Stimulated activated CD8-positive, alpha-beta memory T cell treated with anti-CD3 and anti-CD28 coated beads, Interleukin-4, amount 100 ng/mL, for 48 hours (primary cell): ENCODE results near the gene JAML.
"Not testable (repeated sequence)": the region's sequence is repeated elsewhere in the genome, so short reads cannot be mapped to it uniquely, and the experiment has no call there.

Source experiments
- DNase-seq: peaks from one replicate; pipeline ENCODE4 v3.0.0-alpha.2; 2020

JAML gene

GRCh38 chr11:118190942-118191506, 33.8 kb downstream of the JAML start:
- DNase-seq = not testable (repeated sequence)

DNA sequence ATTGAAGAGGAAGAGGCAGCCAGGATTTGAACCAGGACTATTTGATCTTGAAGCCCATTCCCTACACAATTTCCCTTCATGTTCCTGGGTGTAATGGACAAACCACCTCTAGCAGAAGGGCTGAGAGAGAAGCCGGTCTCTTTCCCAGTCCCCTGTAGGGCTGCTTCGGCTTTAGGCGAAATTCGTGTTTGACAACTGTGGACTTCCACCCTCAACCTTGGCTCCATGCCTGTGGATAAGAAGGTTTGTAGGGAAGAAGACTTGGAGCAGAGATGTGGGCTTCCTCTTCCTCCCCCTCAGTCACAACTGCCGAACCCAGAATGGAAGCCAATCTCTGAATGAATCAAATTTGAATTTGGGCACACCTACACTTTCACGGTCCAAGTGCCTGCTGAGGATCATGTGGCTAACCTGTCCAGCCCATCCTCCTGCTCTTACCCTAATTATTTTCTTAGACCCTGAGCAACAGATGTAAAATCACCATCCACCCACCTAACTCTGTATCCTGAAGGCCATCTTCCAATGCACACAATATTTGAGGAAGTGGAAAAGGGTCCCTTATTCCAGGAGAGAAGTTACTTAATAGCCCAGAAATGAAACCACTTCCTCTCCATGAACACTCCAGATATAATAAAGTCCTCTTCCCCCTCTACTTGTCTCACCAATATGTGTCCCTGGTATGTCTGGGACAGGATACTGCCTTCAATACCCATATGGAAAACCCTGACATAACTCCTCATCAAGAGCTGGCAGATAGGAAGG, 38.3 kb downstream of the JAML start:
- no peak for DNase-seq

GRCh38 chr11:118184784-118185579, 39.8 kb downstream of the JAML start:
- no peak for DNase-seq

DNA sequence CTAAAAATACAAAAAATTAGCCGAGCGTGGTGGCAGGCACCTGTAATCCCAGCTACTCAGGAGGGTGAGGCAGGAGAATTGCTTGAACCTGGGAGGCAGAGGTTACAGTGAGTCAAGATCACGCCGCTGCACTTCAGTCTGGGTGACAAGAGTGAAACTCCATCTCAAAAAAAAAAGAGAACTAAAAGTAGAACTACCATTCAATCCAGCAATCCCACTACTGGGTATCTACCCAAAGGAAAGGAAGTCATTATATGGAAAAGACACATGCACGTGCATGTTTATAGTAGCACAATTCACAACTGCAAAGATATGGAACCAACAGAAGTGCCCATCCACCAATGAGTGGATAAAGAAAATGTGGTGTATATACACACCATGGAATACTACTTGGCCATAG, 41.1 kb downstream of the JAML start:
- DNase-seq = not testable (repeated sequence)

GRCh38 chr11:118180300-118180703, 44.5 kb downstream of the JAML start:
- no peak for DNase-seq

GRCh38 chr11:118176778-118177134, 48.1 kb downstream of the JAML start:
- no peak for DNase-seq

DNA sequence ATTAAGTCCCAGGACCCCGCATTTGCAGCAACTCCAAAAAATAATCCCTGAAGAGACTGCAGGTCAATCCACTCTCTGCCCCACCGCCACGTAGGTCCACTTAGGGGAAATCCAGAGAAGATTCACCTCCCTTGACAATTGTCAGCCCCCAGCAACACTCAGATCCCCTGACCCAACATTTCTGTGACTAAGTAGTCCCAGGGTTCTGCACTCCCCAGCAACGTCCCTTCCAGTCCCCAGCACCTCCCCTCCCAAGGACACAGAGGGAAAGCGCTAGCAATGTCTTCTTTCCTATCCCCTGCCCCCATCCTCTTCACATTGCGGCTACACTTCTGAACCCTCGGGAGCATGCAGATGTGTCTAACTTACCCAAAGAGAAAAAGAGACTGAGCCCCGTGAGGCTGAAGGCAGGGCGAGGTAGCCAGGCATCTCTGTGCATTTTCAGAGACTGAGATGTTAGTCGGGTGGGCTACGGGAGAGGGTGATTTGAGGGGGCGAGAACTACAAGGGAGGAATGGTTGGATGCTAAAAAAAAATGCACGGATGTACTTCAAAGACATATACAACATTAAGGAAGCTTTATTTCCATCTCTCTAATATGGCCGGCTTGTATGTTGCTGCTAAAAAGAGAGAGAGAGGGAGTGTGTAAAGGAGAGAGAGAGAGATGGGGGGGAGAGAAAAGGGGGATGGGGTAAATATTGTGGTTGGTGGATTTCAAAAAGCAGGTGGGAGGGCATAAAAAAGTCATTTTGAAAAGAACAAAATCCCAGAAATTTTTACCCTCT, 48.6 kb downstream of the JAML start, which contains the start of gene SCN2B:
SCN2B (minus strand) TSS at position 647 of the 785 bp plus-strand sequence; CDS start at position 439, 208 bp downstream.
- no peak for DNase-seq

- no peak for DNase-seq
Measured at GRCh38 chr11:118175031-118175992, 49.5 kb downstream of the JAML start.

- DNase-seq = no peak
Measured at GRCh38 chr11:118174006-118174567, 50.7 kb downstream of the JAML start.

- no peak for DNase-seq
Measured at GRCh38 chr11:118172356-118172755, 52.5 kb downstream of the JAML start.

DNA sequence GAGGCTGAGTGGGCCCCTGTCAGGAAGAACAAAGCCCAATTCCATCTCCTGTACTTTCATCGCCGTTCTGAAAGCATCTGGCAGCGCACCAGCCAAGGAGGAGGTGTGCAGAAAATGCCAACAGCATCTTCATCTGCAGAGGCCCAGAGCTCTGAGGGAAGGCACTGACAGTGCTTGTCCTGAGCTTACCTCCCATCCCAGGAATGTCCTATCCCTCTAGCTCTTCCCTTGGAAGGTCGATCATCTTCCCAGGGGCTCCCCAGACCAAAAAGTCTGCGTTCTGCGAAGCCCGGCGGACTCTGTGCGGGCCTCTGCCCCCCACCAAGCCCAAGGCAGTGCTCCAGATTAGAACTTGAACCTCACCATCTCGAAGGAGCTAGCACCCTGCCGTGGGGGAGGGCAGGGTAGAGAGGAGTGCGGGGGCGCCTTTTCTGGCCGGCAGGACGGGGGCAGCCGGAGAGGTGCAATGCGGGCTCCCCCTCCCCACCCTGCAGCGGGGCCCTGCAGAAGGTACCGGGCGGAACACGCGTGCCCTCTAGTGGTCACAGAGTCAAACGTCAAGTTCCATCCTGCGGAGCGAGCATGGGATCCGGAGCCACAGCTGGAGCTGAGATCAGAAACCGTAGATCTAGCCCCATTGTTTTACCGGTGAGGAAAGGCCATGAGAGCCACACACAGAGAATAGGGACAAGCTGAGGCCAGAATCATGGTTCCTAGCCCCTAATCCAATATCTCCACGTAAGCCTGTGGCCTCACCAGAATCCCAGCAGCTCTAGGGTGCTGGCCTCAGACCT, 53.3 kb downstream of the JAML start:
- peak; percentile 84 for DNase-seq

- DNase-seq = no peak
Measured at GRCh38 chr11:118170882-118171268, 53.9 kb downstream of the JAML start.

DNA sequence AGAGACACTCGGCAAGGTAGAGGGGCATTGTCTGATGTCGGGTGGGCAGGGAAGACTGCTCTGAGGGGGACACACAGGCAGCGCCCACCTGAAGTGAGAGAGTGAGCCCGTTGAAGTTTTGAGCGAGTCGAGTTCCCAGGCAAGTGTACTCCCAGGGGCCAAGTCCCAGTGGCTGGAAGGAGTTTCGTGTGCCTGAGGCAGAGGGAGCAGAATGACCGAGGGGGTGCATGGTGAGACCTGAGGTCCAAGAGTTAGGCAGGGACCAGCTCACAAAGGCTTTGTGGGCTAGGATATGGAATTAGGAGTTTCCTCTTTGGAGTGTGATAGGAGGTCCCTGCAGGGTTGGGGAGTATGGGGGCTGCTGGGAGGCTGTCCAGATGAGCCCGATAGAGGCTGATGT, 54.6 kb downstream of the JAML start:
- no peak for DNase-seq

GRCh38 chr11:118169300-118170140, 55.3 kb downstream of the JAML start:
- no peak for DNase-seq

DNA sequence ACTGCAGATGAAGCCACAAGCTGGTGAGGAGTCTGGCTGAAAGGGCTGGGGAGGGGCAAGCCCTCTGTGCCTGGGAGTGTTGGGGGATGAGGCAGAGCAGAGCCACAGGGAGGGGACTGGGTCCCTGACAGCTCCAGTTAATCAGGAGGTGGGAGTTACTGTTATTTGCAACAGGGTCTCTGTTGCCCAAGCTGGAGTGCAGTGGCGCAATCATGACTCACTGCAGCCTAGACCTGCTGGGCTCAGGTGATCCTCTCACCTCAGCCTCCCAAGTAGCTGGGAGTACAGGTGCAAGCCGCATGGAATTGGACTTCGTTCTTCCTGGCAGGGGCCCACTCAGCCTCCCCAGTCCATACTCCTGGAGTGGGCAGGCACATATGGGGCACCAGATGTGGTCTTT, 56.1 kb downstream of the JAML start:
- DNase-seq = no peak

GRCh38 chr11:118168316-118168715, 56.5 kb downstream of the JAML start:
- DNase-seq = no peak

DNA sequence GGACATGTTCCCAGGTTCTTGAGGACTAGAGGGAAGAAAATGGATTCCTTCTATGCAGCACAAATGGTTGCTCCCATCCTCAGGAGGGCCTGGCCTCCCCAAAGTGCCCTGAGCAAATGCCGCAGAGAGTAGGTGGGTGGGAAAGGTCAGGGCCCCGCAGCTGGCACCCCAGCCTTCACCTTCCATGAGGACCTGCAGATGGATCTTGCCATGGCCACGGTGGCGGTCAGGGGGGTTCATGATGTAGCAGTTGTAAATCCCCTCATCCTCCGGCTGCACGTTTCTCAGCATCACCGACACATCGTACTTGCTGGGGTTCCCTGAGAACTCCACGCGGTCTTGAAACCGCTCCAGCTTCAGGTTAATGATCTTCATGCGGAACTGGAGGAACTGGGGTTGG, 56.9 kb downstream of the JAML start:
- no peak for DNase-seq

DNA sequence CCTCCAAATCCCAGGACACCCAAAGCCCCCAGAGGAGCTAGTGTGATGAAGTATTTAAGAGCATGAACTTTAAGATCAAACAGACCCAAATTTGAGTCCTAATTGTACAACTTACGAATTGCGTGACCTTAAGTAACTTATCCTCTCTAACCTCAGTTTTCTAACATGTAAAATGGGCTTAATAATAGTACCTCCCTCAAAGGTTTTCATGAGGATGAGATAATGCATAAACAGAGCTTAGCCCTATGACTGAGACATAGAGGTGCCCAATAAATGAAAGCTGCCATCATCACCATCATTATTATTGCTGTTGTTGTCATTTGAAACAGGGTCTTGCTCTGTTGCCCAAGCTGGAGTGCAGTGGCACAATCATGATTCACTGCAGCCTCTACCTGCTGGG, 57.6 kb downstream of the JAML start:
- no peak for DNase-seq

- DNase-seq = no peak
Measured at GRCh38 chr11:118166641-118167040, 58.2 kb downstream of the JAML start.

DNA sequence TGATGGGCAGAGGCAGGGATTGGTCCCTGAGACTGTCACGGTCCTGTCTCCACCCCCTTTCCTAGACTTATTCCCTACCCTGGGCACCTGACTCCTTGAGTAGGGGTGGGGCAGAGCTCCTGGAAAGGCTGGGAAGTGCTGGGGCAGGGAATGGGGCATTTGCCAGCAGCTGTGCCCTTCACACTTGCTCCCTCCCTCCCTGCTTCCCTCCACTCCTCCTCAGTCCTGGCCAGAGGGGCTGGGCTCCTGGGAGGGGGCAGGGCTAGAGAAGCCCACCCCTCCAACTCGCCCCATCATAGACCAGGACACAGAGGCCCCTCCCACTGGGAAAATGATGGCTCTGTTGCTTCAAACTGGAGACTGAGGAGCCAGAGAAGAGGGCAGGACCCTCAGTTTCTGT, 59.9 kb downstream of the JAML start:
- no peak for DNase-seq
